Stimulated activated CD4-positive, alpha-beta T cell treated with anti-CD3 and anti-CD28 coated beads, TNF-alpha, amount 100 ng/mL, for 24 hours (primary cell): ENCODE data around the gene DYNLRB1.

Source experiments
- DNase-seq, 3 experiments: peaks; one replicate each; pipeline ENCODE4 v3.0.0-alpha.2; 2020; ENCODE audit warnings: low read depth in 3 of 3

Gene DYNLRB1

GRCh38 chr20:34578521-34578920 is 62.3 kb downstream of the DYNLRB1 start:
- no peak for DNase-seq

- DNase-seq = no peak
Measured at GRCh38 chr20:34579191-34579978, 63.2 kb downstream of the DYNLRB1 start.

- DNase-seq = no peak
Measured at GRCh38 chr20:34579979-34580940, 64.0 kb downstream of the DYNLRB1 start.

GRCh38 chr20:34581341-34582184 is 65.3 kb downstream of the DYNLRB1 start:
- DNase-seq = peak in 1 of 3 experiments; percentile 19

GRCh38 chr20:34582221-34582620 is 66.0 kb downstream of the DYNLRB1 start:
- no peak for DNase-seq

GRCh38 chr20:34582911-34583310 is 66.7 kb downstream of the DYNLRB1 start:
- DNase-seq = no peak

- no peak for DNase-seq
Measured at GRCh38 chr20:34583544-34583943, 67.3 kb downstream of the DYNLRB1 start.

GRCh38 chr20:34585019-34585418 is 68.8 kb downstream of the DYNLRB1 start:
- no peak for DNase-seq

- DNase-seq = no peak
Measured at GRCh38 chr20:34586488-34587163, 70.4 kb downstream of the DYNLRB1 start.
